HUES6 (cell line): ENCODE measurements around the gene USP34.
"Not testable (repeated sequence)": the region's sequence is repeated elsewhere in the genome, so short reads cannot be mapped to it uniquely, and the experiment has no call there.

ENCODE experiments used
- H3K27ac ChIP-seq: 2 replicates; pipeline ENCODE4 v1.7.0; 2013; ENCODE audit warnings: low read depth, mild to moderate bottlenecking, low read length, inconsistent platforms
- H3K27me3 ChIP-seq: 2 replicates; pipeline ENCODE4 v1.6.1; 2013; ENCODE audit warnings: low read length; ENCODE audit not compliant: control insufficient read depth, insufficient read depth
- H3K36me3 ChIP-seq: 2 replicates; pipeline ENCODE4 v1.6.1; 2013; ENCODE audit warnings: low read length; ENCODE audit not compliant: control insufficient read depth, insufficient read depth
- H3K4me1 ChIP-seq: 2 replicates; pipeline ENCODE4 v1.6.1; 2013; ENCODE audit warnings: low read length; ENCODE audit not compliant: control insufficient read depth, insufficient read depth
- H3K4me3 ChIP-seq: 2 replicates; pipeline ENCODE4 v1.5.1; 2013; ENCODE audit warnings: low read depth, low read length
- H3K9ac ChIP-seq: one replicate; pipeline ENCODE4 v1.6.1; 2013; ENCODE audit warnings: mild to moderate bottlenecking, low read length
- H3K9me3 ChIP-seq: 2 replicates; pipeline ENCODE4 v1.6.1; 2013; ENCODE audit warnings: low read depth, low read length; ENCODE audit not compliant: control insufficient read depth, insufficient read depth

The USP34 gene

GRCh38 chr2:61173116-61173515 lies 297.8 kb downstream of the USP34 start:
- Histone ChIP-seq H3K9me3 (no peaks in the 10 kb centered on the region), H3K4me1 (peaks cover 7% of the 10 kb centered on the region), H3K27me3 (peaks cover 9% of the 10 kb centered on the region), H3K4me3 (no peak overlapping the region), H3K9ac (no peak overlapping the region), H3K27ac (no peak overlapping the region), H3K36me3 (no peaks in the 10 kb centered on the region)

- Histone ChIP-seq H3K9ac (no peak overlapping the region), H3K9me3 (no peaks in the 10 kb centered on the region), H3K36me3 (no peaks in the 10 kb centered on the region), H3K27ac (no peak overlapping the region), H3K27me3 (peaks cover 9% of the 10 kb centered on the region), H3K4me1 (peaks cover 5% of the 10 kb centered on the region), H3K4me3 (no peak overlapping the region)
These were observed 298.2 kb downstream of the USP34 start for GRCh38 chr2:61172671-61173070.

GRCh38 chr2:61167579-61167978 lies 303.3 kb downstream of the USP34 start:
- Histone ChIP-seq H3K9ac (no peak overlapping the region), H3K4me3 (no peak overlapping the region), H3K9me3 (0 out of 2 replicates have a peak, but pooled peaks cover 2% of the 10 kb centered on the region), H3K27ac (no peak overlapping the region), H3K36me3 (peaks cover 24% of the 10 kb centered on the region), H3K4me1 (no peaks in the 10 kb centered on the region), H3K27me3 (no peaks in the 10 kb centered on the region)

- Histone ChIP-seq H3K4me3 (no peak overlapping the region), H3K36me3 (peaks cover 24% of the 10 kb centered on the region), H3K9ac (no peak overlapping the region), H3K27me3 (no peaks in the 10 kb centered on the region), H3K27ac (no peak overlapping the region), H3K9me3 (0 out of 2 replicates have a peak, but pooled peaks cover 2% of the 10 kb centered on the region), H3K4me1 (no peaks in the 10 kb centered on the region)
These were observed 304.9 kb downstream of the USP34 start for GRCh38 chr2:61165946-61166345.

- not testable (repeated sequence) for H3K9ac ChIP-seq, H3K27ac ChIP-seq, H3K9me3 ChIP-seq, H3K4me3 ChIP-seq, H3K27me3 ChIP-seq, H3K4me1 ChIP-seq
- H3K36me3 ChIP-seq = peaks cover 24% of the 10 kb centered on the region
These were observed 305.8 kb downstream of the USP34 start for GRCh38 chr2:61165082-61165481.

- Histone ChIP-seq H3K4me1 (no peaks in the 10 kb centered on the region), H3K9me3 (0 out of 2 replicates have a peak, but pooled peaks cover 2% of the 10 kb centered on the region), H3K36me3 (peaks cover 26% of the 10 kb centered on the region), H3K4me3 (no peak overlapping the region), H3K9ac (no peak overlapping the region), H3K27me3 (no peaks in the 10 kb centered on the region), H3K27ac (no peak overlapping the region)
These were observed 308.2 kb downstream of the USP34 start for GRCh38 chr2:61162721-61163120.

- Histone ChIP-seq H3K27ac (no peak within 1 kb of the TSS), H3K27me3 (no peaks in the 10 kb centered on the region), H3K4me3 (no peak within 1 kb of the TSS), H3K9ac (no peak within 1 kb of the TSS), H3K4me1 (no peaks in the 10 kb centered on the region), H3K9me3 (0 out of 2 replicates have a peak, but pooled peaks cover 2% of the 10 kb centered on the region), H3K36me3 (peaks cover 26% of the 10 kb centered on the region)
These were observed 309.0 kb downstream of the USP34 start, which contains the start of gene C2orf74 for GRCh38 chr2:61161888-61162287. TSS of gene C2orf74 (plus strand) at chr2:61162188. CDS start at chr2:61162515, 327 bp downstream.

- Histone ChIP-seq H3K27ac (no peak overlapping the region), H3K9me3 (no peaks in the 10 kb centered on the region), H3K4me1 (no peaks in the 10 kb centered on the region)
These were observed 312.4 kb downstream of the USP34 start for GRCh38 chr2:61158356-61158955.

GRCh38 chr2:61157371-61158003 lies 313.4 kb downstream of the USP34 start:
- H3K9ac ChIP-seq = no peak overlapping the region
- H3K27ac ChIP-seq = no peak overlapping the region
- H3K4me1 ChIP-seq = no peaks in the 10 kb centered on the region
- peaks cover 2% of the 10 kb centered on the region; the same call in 1 of the 2 replicates for H3K36me3 ChIP-seq
- no peaks in the 10 kb centered on the region for H3K9me3 ChIP-seq
- no peaks in the 10 kb centered on the region for H3K27me3 ChIP-seq
- no peak overlapping the region for H3K4me3 ChIP-seq

More at GRCh38 chr2:61158356-61158955, 312.4 kb downstream of the USP34 start:
- H3K9ac ChIP-seq = no peak overlapping the region
- H3K4me3 ChIP-seq = no peak overlapping the region
- peaks cover 6% of the 10 kb centered on the region; the same call in 1 of the 2 replicates for H3K36me3 ChIP-seq
- H3K27me3 ChIP-seq = no peaks in the 10 kb centered on the region

- Histone ChIP-seq H3K27me3 (no peaks in the 10 kb centered on the region), H3K9me3 (no peaks in the 10 kb centered on the region), H3K4me1 (no peaks in the 10 kb centered on the region), H3K9ac (no peak overlapping the region), H3K27ac (no peak overlapping the region), H3K4me3 (no peak overlapping the region), H3K36me3 (peaks cover 20% of the 10 kb centered on the region)
These were observed 319.5 kb downstream of the USP34 start for GRCh38 chr2:61151436-61151835.

- H3K27ac ChIP-seq = no peak overlapping the region
- no peaks in the 10 kb centered on the region for H3K27me3 ChIP-seq
- no peaks in the 10 kb centered on the region for H3K9me3 ChIP-seq
- H3K4me3 ChIP-seq = no peak overlapping the region
- no peak overlapping the region for H3K9ac ChIP-seq
- no peaks in the 10 kb centered on the region for H3K4me1 ChIP-seq
- peaks cover 20% of the 10 kb centered on the region for H3K36me3 ChIP-seq
These were observed 321.8 kb downstream of the USP34 start for GRCh38 chr2:61149074-61149473.
